Hippocampal formation (tissue), 2 donors: ENCODE data around the gene NANP.

Experiments
- DNase-seq, 2 donors: peaks; one replicate each; lab custom pipeline; 2025; lab: John Stamatoyannopoulos, UW

NANP gene

DNA sequence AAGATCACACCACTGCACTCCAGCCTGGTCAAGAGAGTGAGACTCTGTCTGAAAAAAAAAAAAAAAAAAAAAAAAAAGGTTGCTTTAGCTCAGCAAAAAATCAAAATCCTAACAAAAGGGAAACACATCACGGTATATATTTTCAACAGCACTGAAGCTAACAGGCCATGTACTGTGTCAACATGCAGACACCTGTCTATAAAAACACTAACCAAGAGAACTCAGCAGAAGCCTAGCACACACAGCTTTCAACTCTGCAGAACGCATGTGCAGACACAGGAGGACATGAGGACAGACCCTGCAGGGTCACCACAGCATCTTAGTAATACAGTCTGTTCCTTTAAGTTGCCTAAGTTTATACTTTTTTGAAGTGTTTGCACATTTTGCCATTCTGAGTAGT, 52.0 kb downstream of the NANP start:
- no peak for DNase-seq

DNA sequence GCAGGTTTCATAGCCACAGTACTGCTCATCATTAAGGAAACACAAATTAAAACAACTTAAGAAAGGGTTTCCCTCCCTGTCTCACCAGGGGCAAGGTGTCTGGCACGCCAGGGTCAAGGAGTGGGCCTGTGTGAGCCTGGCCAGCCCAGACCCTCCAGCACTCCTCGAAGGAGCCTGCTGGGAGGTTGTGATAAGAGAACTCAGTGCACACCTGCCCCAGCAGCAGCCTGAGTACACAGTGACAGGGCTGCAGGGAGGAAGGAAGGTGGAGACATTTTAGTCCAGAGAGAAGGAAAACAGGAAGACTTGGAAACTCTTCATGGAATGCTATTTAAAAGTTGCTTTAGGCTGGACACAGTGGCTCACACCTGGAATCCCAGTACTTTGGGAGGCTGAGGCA, 52.6 kb downstream of the NANP start:
- no peak for DNase-seq

DNA sequence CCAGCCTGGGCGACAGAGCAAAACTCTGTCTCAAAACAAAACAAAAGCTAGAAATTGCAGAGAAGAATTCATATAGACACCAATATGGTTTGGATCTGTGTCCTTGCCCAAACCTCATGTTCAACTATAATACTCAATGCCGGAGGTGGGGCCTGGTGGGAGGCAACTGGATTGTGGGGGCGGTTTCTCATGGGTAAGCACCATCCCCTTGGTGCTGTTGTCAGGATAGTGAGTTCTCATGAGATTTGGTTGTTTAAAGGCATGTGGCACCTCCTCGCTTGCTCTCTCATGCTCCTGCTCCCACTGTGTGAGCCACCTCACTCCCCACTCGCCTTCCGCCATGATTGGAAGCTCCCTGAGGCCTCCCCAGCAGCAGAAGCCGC, 53.7 kb downstream of the NANP start:
- DNase-seq: no peak

DNA sequence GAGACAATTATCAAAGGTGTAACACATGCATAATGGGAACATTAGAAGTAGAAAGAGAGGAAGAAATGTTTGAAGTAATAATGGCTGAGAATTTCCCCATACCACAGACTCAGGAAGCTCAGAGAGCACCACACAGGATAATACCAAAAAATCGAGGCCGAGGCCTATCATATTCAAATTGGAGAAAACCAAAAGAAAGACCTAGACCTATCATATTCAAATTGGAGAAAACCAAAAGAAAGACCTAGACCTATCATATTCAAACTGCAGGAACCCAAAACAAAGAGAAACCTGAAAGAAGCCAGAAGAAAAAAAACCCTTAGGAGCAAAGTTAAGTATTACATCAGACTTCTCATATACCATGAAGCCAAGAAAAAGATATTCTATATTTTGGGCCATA, 56.5 kb downstream of the NANP start:
- DNase-seq: no peak

DNA sequence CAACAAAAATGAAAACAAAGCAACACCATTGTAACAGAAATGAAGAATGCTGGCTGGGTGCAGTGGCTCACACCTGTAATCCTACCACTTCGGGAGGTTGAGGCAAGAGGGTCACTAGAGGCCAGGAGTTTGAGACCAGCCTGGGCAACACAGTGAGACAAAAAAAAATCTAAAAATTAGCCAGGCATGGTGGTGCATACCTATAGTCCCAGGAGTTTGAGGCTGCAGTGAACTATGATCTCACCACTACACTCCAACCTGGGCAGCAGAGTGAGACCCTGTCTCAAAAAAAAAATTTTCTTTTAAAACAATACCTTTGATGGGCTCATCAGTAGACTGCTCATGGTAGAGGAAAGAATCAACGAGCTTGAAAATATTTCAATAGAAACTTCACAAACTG, 57.0 kb downstream of the NANP start:
- no peak for DNase-seq

DNA sequence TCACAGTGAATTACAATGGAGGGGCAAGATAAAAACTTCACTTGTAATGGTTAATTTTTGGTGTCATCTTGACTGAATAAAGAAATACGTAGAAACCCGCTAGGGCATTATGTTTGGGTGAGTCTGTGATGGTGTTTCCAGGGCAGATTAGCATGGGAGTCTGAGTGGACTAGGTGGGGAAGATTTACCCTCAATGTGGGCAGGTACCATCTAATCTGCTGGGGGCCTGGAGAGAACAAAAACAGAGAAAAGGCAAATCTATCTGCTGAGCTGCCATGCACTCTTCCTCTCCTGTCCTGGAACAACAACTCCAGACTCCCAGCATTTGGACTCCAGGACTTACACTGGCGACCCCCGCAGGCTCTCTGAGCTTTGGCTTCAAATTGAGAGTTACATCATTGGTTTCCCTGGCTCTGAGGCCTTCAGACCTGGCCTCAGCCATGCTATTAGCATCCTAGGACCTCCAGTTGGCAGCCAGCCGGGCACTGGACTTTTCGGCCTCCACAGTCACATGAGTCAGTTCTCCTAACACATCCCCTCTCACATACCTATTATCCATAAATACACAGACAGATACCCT, 58.1 kb downstream of the NANP start:
- DNase-seq: no peak

DNA sequence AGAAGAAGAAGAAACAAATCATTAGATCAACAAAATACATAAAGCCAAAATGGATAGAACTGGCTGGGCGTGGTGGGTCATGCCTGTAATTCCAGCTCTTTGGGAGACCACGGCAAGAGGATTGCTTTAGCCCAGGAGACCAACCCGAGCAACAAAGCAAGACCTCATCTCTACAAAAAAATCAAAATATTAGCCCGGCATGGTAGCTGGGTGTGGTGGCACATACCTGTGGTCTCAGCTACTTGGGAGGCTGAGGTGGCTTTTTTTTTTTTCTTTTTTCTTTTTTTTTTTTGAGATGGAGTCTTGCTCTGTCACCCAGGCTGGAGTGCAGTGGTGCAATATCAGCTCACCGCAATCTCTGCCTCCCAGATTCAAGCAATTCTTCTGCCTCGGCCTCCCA, 59.9 kb downstream of the NANP start:
- DNase-seq: no peak

DNA sequence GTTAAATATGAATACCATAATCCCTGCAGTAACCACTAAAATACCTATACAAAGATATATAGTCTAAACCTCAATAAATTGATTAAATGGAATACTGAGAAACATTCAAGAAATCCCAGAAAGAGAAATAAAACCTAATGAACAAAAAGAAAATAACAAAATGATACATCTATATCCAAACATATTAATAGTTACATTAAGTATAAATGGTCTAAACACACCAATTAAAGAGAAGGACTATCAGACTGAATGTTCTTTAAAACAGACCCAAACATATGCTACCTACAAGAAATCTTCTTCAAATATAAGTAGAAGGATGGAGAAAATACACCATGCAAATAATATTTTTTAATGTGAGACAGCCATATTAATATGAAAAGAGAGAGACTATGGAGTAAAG, 60.5 kb downstream of the NANP start:
- DNase-seq: no peak
